Body of pancreas (tissue), 4 donors: ENCODE measurements around the gene TMEM167B. TPM values are rescaled to one million over a fixed set of nuclear protein-coding genes. Genes with fewer than 3 reads are reported as not detected.

Experiments used
- ATAC-seq: fragments of 150-250 bp; one replicate; pipeline ENCODE4 v1.9.1; 2016
- DNase-seq, 4 donors: peaks; one replicate each; pipeline ENCODE4 v3.0.0-alpha.2; 2019
- H3K27ac ChIP-seq, 4 donors: fragments of 200-600 bp; sonication (generic); 1 replicate in 3 of 4; 2 replicates in 1 of 4; pipeline versions ENCODE4 v1.5.1 to v1.6.1; 2016 to 2019; ENCODE audit warnings: mild to moderate bottlenecking in 1 of 4, mixed read lengths in 1 of 4, moderate library complexity in 1 of 4
- H3K27me3 ChIP-seq, 2 donors: fragments of 200-600 bp; sonication (generic); one replicate each; pipeline ENCODE4 v1.6.0; 2016; ENCODE audit warnings: mild to moderate bottlenecking in 1 of 2
- H3K36me3 ChIP-seq, 2 donors: fragments of 200-600 bp; sonication (generic); replicated peaks in 1 of 2; 2 replicates each; pipeline ENCODE4 v1.5.1; 2016; ENCODE audit warnings: low read depth in 2 of 2; ENCODE audit not compliant: insufficient read depth in 1 of 2
- H3K4me1 ChIP-seq: fragments of 200-600 bp; sonication (generic); one replicate; pipeline ENCODE4 v1.6.0; 2016
- H3K4me3 ChIP-seq, 2 donors: fragments of 200-600 bp; sonication (generic); 1 replicate in 1 of 2; 2 replicates in 1 of 2; pipeline ENCODE4 v1.5.1; 2016 to 2019
- H3K9me3 ChIP-seq, 3 donors: fragments of 200-600 bp; sonication (generic); 1 replicate in 2 of 3; 2 replicates in 1 of 3; pipeline ENCODE4 v1.5.1; 2016
- POLR2A ChIP-seq, 3 donors: fragments of 450-650 bp; IDR thresholded peaks; one replicate each; pipeline ENCODE4 v1.6.1; 2016; ENCODE audit warnings: antibody characterized with exemption in 3 of 3, mild to moderate bottlenecking in 2 of 3
- WGBS, 2 donors: methylation state at CpG; one replicate each; pipeline ENCODE4 v1.1.5; 2017; 5-methylcytosine and 5-hydroxymethylcytosine counted together
- intact Hi-C: fragments of 100-400 bp; cut with DNase I; formaldehyde crosslinking; loops from one replicate; pipeline ENCODE4 v1.15.1; 2023
- total RNA-seq, 2 donors: library from RNA; depleted of rRNA; stranded (reverse); fragments of >200 nt; gene quantifications; one replicate each; pipeline ENCODE4 v1.1.0, GENCODE V29; 2016
- TF ChIP-seq, protein P1 (sequence below), 7 experiments: fragments of 450-650 bp in 4 of 7; fragments of 200-600 bp in 3 of 7; sonication (generic) in 3 of 7; IDR thresholded peaks; one replicate each; pipeline ENCODE4 v1.5.1; 2016 to 2019; ENCODE audit warnings: antibody characterized with exemption in 7 of 7

The TMEM167B gene
- total RNA-seq, 2 donors from 2014 or later = 5.3 to 12.7 TPM

DNA sequence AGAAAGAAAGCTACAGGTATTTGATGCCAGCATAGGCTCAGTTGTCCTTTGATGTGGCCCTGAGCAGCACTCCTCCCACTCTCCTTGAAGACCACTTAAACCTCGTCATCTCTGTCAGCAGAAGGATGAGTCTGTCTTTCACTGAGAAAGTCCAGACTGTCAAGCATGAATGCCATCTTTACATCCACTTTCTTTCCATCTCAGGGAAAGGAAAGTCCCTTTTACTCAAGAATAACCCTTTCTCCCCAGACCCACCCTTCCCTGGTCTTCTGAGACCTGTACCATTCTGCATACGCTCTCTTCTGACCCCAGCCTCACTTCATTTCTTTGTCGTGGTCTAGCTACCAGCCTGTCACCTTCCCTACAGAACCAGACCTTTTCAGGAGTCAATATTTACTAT, 19.3 kb downstream of the TMEM167B start:
- no peaks in the 10 kb centered on the region for H3K9me3 ChIP-seq
- no peaks in the 10 kb centered on the region for H3K27me3 ChIP-seq
- 67 to 71% methylated on average over 3 of the region's 3 CpGs for WGBS, 2 donors
- intact Hi-C loops = loop anchor here (10.0 kb wide), 1 partner anchor 85 kb away; no protein-coding TSS in a partner anchor
- DNase-seq (no peak), ATAC-seq (no peak)
- no peak overlapping the region for H3K4me3 ChIP-seq
- peaks cover 20% of the 10 kb centered on the region for H3K4me1 ChIP-seq
- TF ChIP-seq, protein P1, sequence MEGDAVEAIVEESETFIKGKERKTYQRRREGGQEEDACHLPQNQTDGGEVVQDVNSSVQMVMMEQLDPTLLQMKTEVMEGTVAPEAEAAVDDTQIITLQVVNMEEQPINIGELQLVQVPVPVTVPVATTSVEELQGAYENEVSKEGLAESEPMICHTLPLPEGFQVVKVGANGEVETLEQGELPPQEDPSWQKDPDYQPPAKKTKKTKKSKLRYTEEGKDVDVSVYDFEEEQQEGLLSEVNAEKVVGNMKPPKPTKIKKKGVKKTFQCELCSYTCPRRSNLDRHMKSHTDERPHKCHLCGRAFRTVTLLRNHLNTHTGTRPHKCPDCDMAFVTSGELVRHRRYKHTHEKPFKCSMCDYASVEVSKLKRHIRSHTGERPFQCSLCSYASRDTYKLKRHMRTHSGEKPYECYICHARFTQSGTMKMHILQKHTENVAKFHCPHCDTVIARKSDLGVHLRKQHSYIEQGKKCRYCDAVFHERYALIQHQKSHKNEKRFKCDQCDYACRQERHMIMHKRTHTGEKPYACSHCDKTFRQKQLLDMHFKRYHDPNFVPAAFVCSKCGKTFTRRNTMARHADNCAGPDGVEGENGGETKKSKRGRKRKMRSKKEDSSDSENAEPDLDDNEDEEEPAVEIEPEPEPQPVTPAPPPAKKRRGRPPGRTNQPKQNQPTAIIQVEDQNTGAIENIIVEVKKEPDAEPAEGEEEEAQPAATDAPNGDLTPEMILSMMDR (IDR thresholded peaks at IDR 0.05) = no peak
- H3K27ac ChIP-seq = no peak overlapping the region
- no peaks in the 10 kb centered on the region for H3K36me3 ChIP-seq

DNA sequence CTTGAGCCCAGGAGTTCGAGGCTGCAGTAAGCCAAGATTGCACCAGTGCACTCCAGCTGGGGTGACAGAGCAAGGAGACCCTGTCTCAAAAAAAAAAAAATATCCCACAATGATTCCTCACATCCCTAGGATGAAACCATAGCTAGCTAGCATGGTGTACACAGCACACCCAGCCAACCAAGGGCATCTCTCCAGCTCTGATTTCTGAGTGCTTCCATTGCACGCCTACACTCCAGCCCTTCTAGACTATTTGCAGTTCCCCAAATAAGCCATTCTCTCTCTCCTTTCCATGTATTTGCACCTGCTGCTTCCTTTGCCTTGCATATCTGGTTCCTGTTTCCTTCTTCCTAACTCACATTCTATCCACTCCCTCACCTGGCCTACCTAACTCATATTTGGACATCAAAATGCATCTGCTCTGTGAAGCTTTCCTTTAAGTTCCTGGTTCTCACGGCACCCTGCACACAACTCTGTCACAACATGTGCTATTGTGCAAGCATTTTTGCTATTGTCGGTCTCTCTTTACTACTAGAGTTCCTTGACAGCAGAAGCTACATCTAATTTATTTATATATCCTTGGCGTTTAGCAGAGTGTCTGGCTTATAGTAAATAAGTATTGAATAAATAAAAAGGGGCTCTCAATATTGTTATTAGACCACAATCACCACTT, 21.0 kb downstream of the TMEM167B start:
- no peak for DNase-seq
- TF ChIP-seq POLR2A (IDR thresholded peaks at IDR 0.05) = no peak
- TF ChIP-seq, protein P1 (IDR thresholded peaks at IDR 0.05) = no peak
- no peak overlapping the region for H3K27ac ChIP-seq
- ATAC-seq = no peak
- no peaks in the 10 kb centered on the region for H3K9me3 ChIP-seq
- 61 to 77% methylated on average over 5 of the region's 5 CpGs for WGBS, 2 donors
- H3K27me3 ChIP-seq = no peaks in the 10 kb centered on the region
- intact Hi-C loops = no loop called here
- H3K4me3 ChIP-seq = no peak overlapping the region
- peaks cover 28% of the 10 kb centered on the region for H3K4me1 ChIP-seq
- no peaks in the 10 kb centered on the region for H3K36me3 ChIP-seq

DNA sequence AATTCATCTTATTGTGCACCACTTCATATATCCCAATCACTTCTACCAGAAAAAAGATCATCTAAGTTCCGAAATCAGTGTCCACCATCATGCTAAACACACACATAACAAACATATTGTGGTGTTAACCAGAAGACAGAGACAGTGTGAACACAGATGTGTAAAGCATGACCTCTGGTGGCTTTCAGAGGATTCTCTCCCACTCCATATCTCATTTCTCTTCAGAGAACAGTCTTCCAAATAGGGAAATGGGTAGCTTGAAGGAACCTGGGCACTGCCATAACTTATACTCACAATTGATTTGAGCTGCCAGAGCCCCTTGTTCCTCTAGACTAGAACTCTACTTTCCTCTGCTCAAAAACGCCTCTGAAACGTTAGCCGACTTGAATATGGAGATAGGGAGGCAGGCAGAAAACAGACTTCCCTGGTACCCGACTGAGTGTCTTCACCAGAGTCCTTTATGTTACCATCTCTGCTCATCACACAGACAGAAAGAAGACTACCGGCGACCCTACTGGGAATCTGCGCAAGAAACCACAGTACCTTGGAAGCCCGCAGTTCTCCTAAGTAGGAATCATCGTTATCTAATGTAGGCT, 21.6 kb downstream of the TMEM167B start:
- no peak for ATAC-seq
- H3K27me3 ChIP-seq = no peaks in the 10 kb centered on the region
- H3K27ac ChIP-seq = no peak overlapping the region
- intact Hi-C loops = no loop called here
- H3K4me1 ChIP-seq = peaks cover 35% of the 10 kb centered on the region
- H3K36me3 ChIP-seq = no peaks in the 10 kb centered on the region
- no peak for DNase-seq
- H3K9me3 ChIP-seq = no peaks in the 10 kb centered on the region
- TF ChIP-seq, protein P1 (IDR thresholded peaks at IDR 0.05) = peak in 1 of 7 experiments; percentile 3
- no peak for TF ChIP-seq POLR2A (IDR thresholded peaks at IDR 0.05)
- H3K4me3 ChIP-seq = no peak overlapping the region
- 30 to 36% methylated on average over 8 to 10 of the region's 10 CpGs for WGBS, 2 donors

DNA sequence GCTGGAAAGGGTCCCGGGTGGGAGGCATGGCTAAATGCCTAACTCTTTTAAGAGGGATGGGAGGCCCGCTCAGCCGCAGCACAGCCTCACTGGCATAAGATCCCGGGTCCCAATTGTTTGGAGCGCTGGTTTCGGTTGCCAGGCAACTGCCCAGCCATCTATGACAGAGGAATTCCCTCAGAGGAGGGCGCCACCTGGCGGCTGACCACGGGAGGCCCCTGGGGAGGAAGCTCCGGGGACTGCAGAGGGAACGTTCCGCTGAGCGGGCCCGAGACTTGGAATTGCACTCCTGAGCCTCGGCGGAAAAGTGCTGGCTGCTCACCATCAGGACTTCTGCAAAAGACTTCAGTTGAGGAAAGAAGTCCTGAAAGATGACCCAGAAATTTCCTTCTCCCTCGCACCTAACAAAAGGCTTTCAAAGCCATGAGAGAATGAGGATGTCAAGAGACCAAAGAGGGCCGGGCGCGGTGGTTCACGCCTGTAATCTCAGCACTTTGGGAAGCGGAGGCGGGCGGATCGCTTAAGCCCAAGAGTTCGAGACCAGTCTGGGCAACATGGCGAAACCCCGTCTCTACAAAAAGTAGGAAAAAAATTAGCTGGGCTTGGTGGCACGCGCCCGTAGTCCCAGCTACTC, 22.2 kb downstream of the TMEM167B start:
- Histone ChIP-seq H3K4me3 (no peak overlapping the region), H3K27ac (peak overlapping the region in 1 of 4 donors; percentile 55), H3K27me3 (no peaks in the 10 kb centered on the region), H3K4me1 (peaks cover 41% of the 10 kb centered on the region), H3K9me3 (no peaks in the 10 kb centered on the region), H3K36me3 (no peaks in the 10 kb centered on the region)
- TF ChIP-seq, protein P1 (IDR thresholded peaks at IDR 0.05) = peak; percentile 89 to 98 (median 93)
- no peak for TF ChIP-seq POLR2A (IDR thresholded peaks at IDR 0.05)
- intact Hi-C loops = no loop called here
- WGBS, 2 donors = 15 to 67% methylated on average over 15 to 31 of the region's 31 CpGs
- peak; percentile 90 to 93 (median 92) for DNase-seq
- peak; percentile 80 for ATAC-seq
